HepG2 (cell line): Measurements from ENCODE around the gene ARHGEF26. TPM values are rescaled to one million over a fixed set of nuclear protein-coding genes. Genes with fewer than 3 reads are reported as not detected.

ENCODE experiments used
- ATAC-seq: fragments of 200-7000 bp; cut with Tn5 transposase; 3 replicates; pipeline ENCODE4 v1.9.1; 2020; ENCODE audit warnings: mild to moderate bottlenecking, moderate library complexity
- BruUV-seq: library from RNA; stranded (reverse); fragments of 400-500 nt; replicated peaks from 2 replicates; lab custom pipeline; 2021; lab: Mats Ljungman, UMichigan
- CTCF ChIA-PET: fragments of 300-600 bp; formaldehyde crosslinking; extraction: SDS; loops from one replicate; lab custom pipeline; 2021; ENCODE audit warnings: low total read pairs, inconsistent platforms, low intra/inter-chr PET ratio; lab: Yijun Ruan, JAX
- POLR2A ChIA-PET: fragments of 350-600 bp; sonication (Branson Sonifier 250); formaldehyde crosslinking; loops from one replicate; lab custom pipeline; 2020; ENCODE audit warnings: antibody characterized with exemption, inconsistent platforms; lab: Yijun Ruan, JAX
- DNase-seq: peaks from one replicate; pipeline ENCODE4 v3.0.0-alpha.2; 2015; ENCODE audit warnings: low spot score
- FAIRE-seq: peaks from 3 replicates; lab custom pipeline; 2011; peaks lifted over from hg19 to GRCh38; lab: Jason Lieb, UNC
- H2AFZ ChIP-seq: one replicate; pipeline ENCODE4 v1.6.1; 2011; ENCODE audit warnings: low read length, inconsistent platforms
- H3K27ac ChIP-seq: fragments of 300-600 bp; 3 replicates; pipeline ENCODE4 v1.8.0; 2011; ENCODE audit warnings: mixed run types, mild to moderate bottlenecking, mixed read lengths, low read length, inconsistent platforms; ENCODE audit not compliant: insufficient read depth; ENCODE audit errors: extremely low read length
- H3K27me3 ChIP-seq, 2 experiments: fragments of 200-600 bp in 1 of 2; 2 replicates in 1 of 2; 3 replicates in 1 of 2; pipeline versions ENCODE4 v1.6.0 to v1.8.0; 2011; ENCODE audit warnings: low read length in 2 of 2, mild to moderate bottlenecking in 2 of 2, moderate library complexity in 2 of 2, inconsistent platforms in 1 of 2; ENCODE audit not compliant: insufficient read depth in 2 of 2, control insufficient read depth in 1 of 2
- H3K36me3 ChIP-seq, 2 experiments: fragments of 200-600 bp in 1 of 2; replicated peaks in 1 of 2; 2 replicates in 1 of 2; 3 replicates in 1 of 2; pipeline versions ENCODE4 v1.5.1 to v1.8.0; 2011; ENCODE audit warnings: low read length in 2 of 2, inconsistent platforms in 1 of 2; ENCODE audit not compliant: insufficient read depth in 2 of 2, control insufficient read depth in 1 of 2
- H3K4me1 ChIP-seq: 2 replicates; pipeline ENCODE4 v1.5.1; 2012; ENCODE audit warnings: low read length, inconsistent platforms; ENCODE audit not compliant: insufficient read depth
- H3K4me2 ChIP-seq: 2 replicates; pipeline ENCODE4 v1.6.0; 2011; ENCODE audit warnings: low read depth, low read length, inconsistent platforms
- H3K4me3 ChIP-seq, 3 experiments: fragments of 200-600 bp in 1 of 3; sonication (generic), shearing (Covaris generic) in 1 of 3; replicated peaks in 1 of 3; 2 replicates each; pipeline ENCODE4 v1.5.1; 2011 to 2016; ENCODE audit warnings: low read length in 3 of 3, inconsistent platforms in 2 of 3, low read depth in 2 of 3, mild to moderate bottlenecking in 2 of 3, control low read depth in 1 of 3, mixed read lengths in 1 of 3; ENCODE audit not compliant: insufficient read depth in 1 of 3
- H3K79me2 ChIP-seq: one replicate; pipeline ENCODE4 v1.6.1; 2011; ENCODE audit warnings: low read length, inconsistent platforms; ENCODE audit not compliant: insufficient read depth
- H3K9ac ChIP-seq: 2 replicates; pipeline ENCODE4 v1.6.0; 2011; ENCODE audit warnings: mild to moderate bottlenecking, low read depth, low read length, inconsistent platforms; ENCODE audit not compliant: insufficient read depth
- H3K9me3 ChIP-seq: 2 replicates; pipeline ENCODE4 v1.5.1; 2012; ENCODE audit warnings: mild to moderate bottlenecking, low read length
- H4K20me1 ChIP-seq: 2 replicates; pipeline ENCODE4 v1.6.0; 2011; ENCODE audit warnings: inconsistent platforms, mild to moderate bottlenecking, low read length, moderate library complexity; ENCODE audit not compliant: insufficient read depth
- CEBPB ChIP-seq: IDR thresholded peaks from 2 replicates; pipeline ENCODE4 v1.6.1; 2011; ENCODE audit warnings: low read depth, low read length, improper control_type of control experiment, borderline replicate concordance
- CEBPG ChIP-seq: IDR thresholded peaks from 2 replicates; pipeline ENCODE4 v1.6.1; 2016
- CHD2 ChIP-seq: IDR thresholded peaks from 2 replicates; pipeline ENCODE4 v1.6.1; 2011; ENCODE audit warnings: low read depth, low read length, improper control_type of control experiment
- FOXA3 ChIP-seq: IDR thresholded peaks from 2 replicates; pipeline ENCODE4 v1.6.1; 2016; ENCODE audit warnings: missing genetic modification reagents, missing compliant biosample characterization
- HNF4A ChIP-seq: sonication (generic); formaldehyde crosslinking; IDR thresholded peaks from 2 replicates; pipeline ENCODE4 v1.4.0; 2020; ENCODE audit warnings: missing genetic modification reagents
- NONO ChIP-seq, 2 experiments: fragments of 450-650 bp in 1 of 2; sonication (generic) in 1 of 2; formaldehyde crosslinking in 1 of 2; IDR thresholded peaks in 1 of 2; conservative IDR thresholded peaks in 1 of 2; 2 replicates each; pipeline versions ENCODE4 v1.6.1 to v1.8.0; 2017 to 2022; ENCODE audit warnings: mild to moderate bottlenecking in 1 of 2, missing genetic modification reagents in 1 of 2, moderate library complexity in 1 of 2
- SALL1 ChIP-seq: sonication (generic); formaldehyde crosslinking; IDR thresholded peaks from 2 replicates; pipeline ENCODE4 v1.8.0; 2022; ENCODE audit warnings: mild to moderate bottlenecking, missing genetic modification reagents
- ZNF564 ChIP-seq: sonication (generic); formaldehyde crosslinking; IDR thresholded peaks from 2 replicates; pipeline ENCODE4 v1.8.1; 2023; ENCODE audit warnings: mild to moderate bottlenecking, missing genetic modification reagents
- WGBS: methylation state at CpG from one replicate; pipeline ENCODE4 v1.1.6; 2017; ENCODE audit warnings: low lambda C conversion rate; 5-methylcytosine and 5-hydroxymethylcytosine counted together
- in situ Hi-C: cut with HindIII; loops from 2 replicates; pipeline ENCODE4 v1.10.0; 2017; ENCODE audit warnings: low pct_unique_long_range_greater_than_20kb; ENCODE audit not compliant: extremely low pct_ligation_motif_present
- intact Hi-C: fragments of 100-400 bp; cut with micrococcal nuclease; formaldehyde crosslinking; loops from one replicate; pipeline ENCODE4 v1.10.0; 2022; ENCODE audit not compliant: unreplicated experiment
- polyA plus RNA-seq, 8 experiments: library from polyadenylated mRNA; depleted of rRNA in 3 of 8; stranded (reverse) in 7 of 8; unstranded in 1 of 8; fragments of >200 nt; fragmentation: Illumina TruSeq in 4 of 8; extraction: Trizol in 4 of 8; gene quantifications; 2 replicates each; pipeline versions ENCODE4 v1.2.1 to v1.2.3, GENCODE V29; 2011 to 2016; ENCODE audit warnings: low read depth in 4 of 8, missing spikeins in 1 of 8, mixed read lengths in 1 of 8; ENCODE audit not compliant: insufficient read depth in 1 of 8
- total RNA-seq, 5 experiments: library from RNA; depleted of rRNA; stranded (reverse); fragments of >200 nt; fragmentation: Illumina TruSeq; extraction: Trizol; gene quantifications; 2 replicates each; pipeline ENCODE4 v1.2.3, GENCODE V29; 2016; ENCODE audit warnings: low read depth in 1 of 5
- TF ChIP-seq, protein P1 (sequence below): sonication (generic); formaldehyde crosslinking; IDR thresholded peaks from 2 replicates; pipeline ENCODE4 v1.5.0; 2020; ENCODE audit warnings: missing genetic modification reagents

ARHGEF26 gene
- total and polyA plus RNA-seq, 2 of the 13 experiments (the other 11 are each of a cell fraction or from before 2014, with no cell fraction given): 0.74 to 6.1 TPM

GRCh38 chr3:154132777-154133375, 11.7 kb downstream of the ARHGEF26 start:
- Histone ChIP-seq H3K9ac (no peak overlapping the region), H3K4me2 (no peak overlapping the region), H4K20me1 (no peaks in the 10 kb centered on the region), H3K4me1 (peaks cover 8% of the 10 kb centered on the region; the same call in 1 of the 2 replicates), H3K9me3 (no peaks in the 10 kb centered on the region), H3K27ac (no peak overlapping the region), H3K36me3 (no peaks in the 10 kb centered on the region), H3K27me3 (no peaks in the 10 kb centered on the region), H3K4me3 (no peak overlapping the region), H2AFZ (no peak overlapping the region), H3K79me2 (no peaks in the 10 kb centered on the region)
- no TSS peak for BruUV-seq
- WGBS: 66% methylated on average over 6 of the region's 6 CpGs
- TF ChIP-seq CEBPB: 0 out of 2 replicates have a peak, but pooled peaks have one; percentile 16
- no peak for TF ChIP-seq HNF4A (CRISPR knock-in tag)
- TF ChIP-seq CHD2: no peak
- no peak for TF ChIP-seq ZNF564 (CRISPR knock-in tag)
- no peak for TF ChIP-seq NONO (IDR thresholded peaks at IDR 0.05)
- no peak for TF ChIP-seq NONO (CRISPR knock-in tag; conservative IDR thresholded peaks at IDR 0.05)
- CTCF ChIA-PET: no interaction called here
- no peak for DNase-seq
- no peak for FAIRE-seq
- POLR2A ChIA-PET: no interaction called here
- intact Hi-C loops: no loop called here
- ATAC-seq: no peak
- in situ Hi-C loops: no loop called here

DNA sequence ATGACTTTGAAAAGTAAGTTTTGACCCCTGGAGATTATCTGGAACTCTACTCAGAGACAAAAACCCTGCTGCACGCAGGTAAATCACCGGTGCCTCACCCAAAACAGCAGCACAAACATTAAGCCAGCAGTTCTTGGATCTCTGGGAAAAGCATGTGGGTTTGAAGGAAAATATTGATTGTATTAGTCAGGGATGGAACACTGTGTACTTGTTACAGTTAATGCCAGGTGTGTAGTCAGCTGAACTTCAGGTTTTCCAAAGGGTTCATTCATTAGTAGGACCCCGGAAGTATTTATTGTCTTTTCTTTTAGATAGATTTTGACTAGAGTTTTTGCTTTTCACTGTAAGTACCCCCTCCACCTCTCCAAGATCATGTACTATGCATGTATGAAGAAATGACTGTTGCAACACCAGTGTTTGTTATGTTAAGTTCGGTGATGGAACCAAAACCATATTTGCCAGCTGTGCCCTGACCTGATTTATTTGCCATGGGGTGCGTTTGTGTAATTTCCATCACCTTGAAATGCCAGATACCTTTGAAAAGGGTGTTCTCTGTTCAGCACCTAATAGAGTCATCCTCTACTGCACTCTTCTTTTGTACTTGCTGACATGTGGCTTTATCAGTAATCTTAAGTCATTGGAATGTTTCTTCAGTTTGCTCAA, 14.5 kb downstream of the ARHGEF26 start:
- POLR2A ChIA-PET: no interaction called here
- no peak overlapping the region for H3K4me2 ChIP-seq
- TF ChIP-seq, protein P1, sequence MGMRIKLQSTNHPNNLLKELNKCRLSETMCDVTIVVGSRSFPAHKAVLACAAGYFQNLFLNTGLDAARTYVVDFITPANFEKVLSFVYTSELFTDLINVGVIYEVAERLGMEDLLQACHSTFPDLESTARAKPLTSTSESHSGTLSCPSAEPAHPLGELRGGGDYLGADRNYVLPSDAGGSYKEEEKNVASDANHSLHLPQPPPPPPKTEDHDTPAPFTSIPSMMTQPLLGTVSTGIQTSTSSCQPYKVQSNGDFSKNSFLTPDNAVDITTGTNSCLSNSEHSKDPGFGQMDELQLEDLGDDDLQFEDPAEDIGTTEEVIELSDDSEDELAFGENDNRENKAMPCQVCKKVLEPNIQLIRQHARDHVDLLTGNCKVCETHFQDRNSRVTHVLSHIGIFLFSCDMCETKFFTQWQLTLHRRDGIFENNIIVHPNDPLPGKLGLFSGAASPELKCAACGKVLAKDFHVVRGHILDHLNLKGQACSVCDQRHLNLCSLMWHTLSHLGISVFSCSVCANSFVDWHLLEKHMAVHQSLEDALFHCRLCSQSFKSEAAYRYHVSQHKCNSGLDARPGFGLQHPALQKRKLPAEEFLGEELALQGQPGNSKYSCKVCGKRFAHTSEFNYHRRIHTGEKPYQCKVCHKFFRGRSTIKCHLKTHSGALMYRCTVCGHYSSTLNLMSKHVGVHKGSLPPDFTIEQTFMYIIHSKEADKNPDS: no peak
- TF ChIP-seq CEBPB (peak; percentile 43; the same call in 1 of the 2 replicates), SALL1 (peak; percentile 36; the same call in 1 of the 2 replicates), CEBPG (0 out of 2 replicates have a peak, but pooled peaks have one; percentile 20), FOXA3 (0 out of 2 replicates have a peak, but pooled peaks have one; percentile 11)
- peaks cover 22% of the 10 kb centered on the region for H3K4me1 ChIP-seq
- H3K9ac ChIP-seq: no peak overlapping the region
- no peaks in the 10 kb centered on the region for H4K20me1 ChIP-seq
- DNase-seq (peak; percentile 32), ATAC-seq (peak; percentile 11; the same call in 1 of the 3 replicates), FAIRE-seq (no peak)
- H3K36me3 ChIP-seq: no peaks in the 10 kb centered on the region
- WGBS: 46% methylated on average over 5 of the region's 5 CpGs
- no peak overlapping the region for H3K4me3 ChIP-seq
- CTCF ChIA-PET: no interaction called here
- no peaks in the 10 kb centered on the region for H3K9me3 ChIP-seq
- no peaks in the 10 kb centered on the region for H3K27me3 ChIP-seq
- H3K27ac ChIP-seq: no peak overlapping the region
- BruUV-seq: no TSS peak
- in situ Hi-C loops (no loop called here), intact Hi-C loops (no loop called here)
- no peak overlapping the region for H2AFZ ChIP-seq
- H3K79me2 ChIP-seq: no peaks in the 10 kb centered on the region
